ENCODE data around the gene TMEM222. TPM values are rescaled to one million over a fixed set of nuclear protein-coding genes. Genes with fewer than 3 reads are reported as not detected.

The TMEM222 gene
- polyA plus RNA-seq, 1 donor (not counting 4 experiments of a cell fraction or from before 2014, with no cell fraction given) = 23.7 TPM

GRCh38 chr1:27307874-27308598, 13.9 kb upstream of the TMEM222 start:
- Histone ChIP-seq H3K4me1 (ENCODE audit: control insufficient read depth, extremely low read depth, insufficient read depth, low read length) (no peaks in the 10 kb centered on the region), H3K36me3 (ENCODE audit: control insufficient read depth in 2 of 2, extremely low read depth in 1 of 2, insufficient read depth in 2 of 2, low read length in 2 of 2) (no peaks in the 10 kb centered on the region), H3K27me3 (ENCODE audit: control insufficient read depth, extremely low read depth, insufficient read depth, low read length) (no peaks in the 10 kb centered on the region), H3K9me1 (ENCODE audit: control insufficient read depth, extremely low read depth, insufficient read depth, low read length) (no peaks in the 10 kb centered on the region), H2AFZ (ENCODE audit: control insufficient read depth, low read length) (no peak overlapping the region), H3K27ac (ENCODE audit: control insufficient read depth, insufficient read depth, low read length) (no peak overlapping the region), H3K4me2 (ENCODE audit: control insufficient read depth, extremely low read depth, insufficient read depth, low read depth, low read length) (no peak overlapping the region), H3K9ac (ENCODE audit: control insufficient read depth, extremely low read depth, insufficient read depth, low read length) (no peak overlapping the region), H3K9me3 (ENCODE audit: control insufficient read depth, low read depth, low read length) (no peaks in the 10 kb centered on the region), H3K79me2 (ENCODE audit: control insufficient read depth, insufficient read depth, low read length) (no peaks in the 10 kb centered on the region), H3K4me3 (ENCODE audit: control insufficient read depth in 2 of 3, extremely low read depth in 1 of 3, insufficient read depth in 2 of 3, low read depth in 1 of 3, low read length in 3 of 3) (no peak overlapping the region), H4K20me1 (ENCODE audit: control insufficient read depth, extremely low read depth, insufficient read depth, low read length) (no peaks in the 10 kb centered on the region)
- dilution Hi-C loops (cut with MboI; ENCODE audit: extremely low pct_ligation_motif_present, low sequenced_read_pairs) = no loop called here
- TF ChIP-seq EZH2 (IDR thresholded peaks at IDR 0.05; ENCODE audit: low read length) = no peak
- no peak for TF ChIP-seq CTCF (optimal IDR thresholded peaks at IDR 0.05 in 1 of 3, IDR thresholded peaks at IDR 0.05 in 1 of 3, conservative IDR thresholded peaks at IDR 0.05 in 1 of 3; ENCODE audit: extremely low read depth in 1 of 3, insufficient read depth in 2 of 3, low read length in 3 of 3)
- FAIRE-seq (no peak), DNase-seq (ENCODE audit: low read depth, low spot score) (no peak)

DNA sequence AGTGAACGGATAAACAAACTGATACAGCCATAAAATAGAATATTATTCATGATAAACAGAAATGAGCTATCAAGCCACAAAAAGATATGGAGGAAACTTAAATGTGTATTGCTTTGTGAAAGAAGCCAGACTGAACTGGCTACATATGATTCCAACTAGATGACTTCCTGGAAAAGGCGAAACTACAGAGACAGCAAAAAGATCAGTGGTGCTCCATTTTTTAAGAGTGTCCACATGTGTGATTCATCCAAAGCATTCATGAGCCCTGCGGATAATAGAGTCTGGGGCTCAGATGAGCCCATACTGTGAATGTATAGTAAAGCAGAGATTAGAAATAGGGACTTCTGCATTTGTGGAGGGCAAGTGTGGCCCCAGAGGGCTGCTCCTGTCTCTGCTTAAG, 7.8 kb upstream of the TMEM222 start:
- no peak for TF ChIP-seq CTCF (optimal IDR thresholded peaks at IDR 0.05 in 1 of 3, IDR thresholded peaks at IDR 0.05 in 1 of 3, conservative IDR thresholded peaks at IDR 0.05 in 1 of 3; ENCODE audit: extremely low read depth in 1 of 3, insufficient read depth in 2 of 3, low read length in 3 of 3)
- TF ChIP-seq EZH2 (IDR thresholded peaks at IDR 0.05; ENCODE audit: low read length) = no peak
- dilution Hi-C loops (cut with MboI; ENCODE audit: extremely low pct_ligation_motif_present, low sequenced_read_pairs) = no loop called here
- H4K20me1 ChIP-seq (ENCODE audit: control insufficient read depth, extremely low read depth, insufficient read depth, low read length) = no peaks in the 10 kb centered on the region
- H3K4me3 ChIP-seq (ENCODE audit: control insufficient read depth in 2 of 3, extremely low read depth in 1 of 3, insufficient read depth in 2 of 3, low read depth in 1 of 3, low read length in 3 of 3) = no peak overlapping the region
- H2AFZ ChIP-seq (ENCODE audit: control insufficient read depth, low read length) = no peak overlapping the region
- no peaks in the 10 kb centered on the region for H3K4me1 ChIP-seq (ENCODE audit: control insufficient read depth, extremely low read depth, insufficient read depth, low read length)
- no peak overlapping the region for H3K9ac ChIP-seq (ENCODE audit: control insufficient read depth, extremely low read depth, insufficient read depth, low read length)
- no peak overlapping the region for H3K4me2 ChIP-seq (ENCODE audit: control insufficient read depth, extremely low read depth, insufficient read depth, low read depth, low read length)
- no peaks in the 10 kb centered on the region for H3K9me3 ChIP-seq (ENCODE audit: control insufficient read depth, low read depth, low read length)
- H3K79me2 ChIP-seq (ENCODE audit: control insufficient read depth, insufficient read depth, low read length) = no peaks in the 10 kb centered on the region
- no peak overlapping the region for H3K27ac ChIP-seq (ENCODE audit: control insufficient read depth, insufficient read depth, low read length)
- no peak for FAIRE-seq
- no peaks in the 10 kb centered on the region for H3K27me3 ChIP-seq (ENCODE audit: control insufficient read depth, extremely low read depth, insufficient read depth, low read length)
- H3K9me1 ChIP-seq (ENCODE audit: control insufficient read depth, extremely low read depth, insufficient read depth, low read length) = no peaks in the 10 kb centered on the region
- H3K36me3 ChIP-seq (ENCODE audit: control insufficient read depth in 2 of 2, extremely low read depth in 1 of 2, insufficient read depth in 2 of 2, low read length in 2 of 2) = no peaks in the 10 kb centered on the region
- no peak for DNase-seq (ENCODE audit: low read depth, low spot score)

Measured in keratinocyte (primary cell).